ENCODE data around the gene HSPA8. TPM values are rescaled to one million over a fixed set of nuclear protein-coding genes. Genes with fewer than 3 reads are reported as not detected.
"Not testable (repeated sequence)": the region's sequence is repeated elsewhere in the genome, so short reads cannot be mapped to it uniquely, and the experiment has no call there.

HSPA8 gene
- total RNA-seq, 1 experiment from 2014 or later = 2,955 TPM

- DNase-seq (ENCODE audit: low read depth) = no peak
Observed at GRCh38 chr11:123072762-123073161, 10.8 kb upstream of the HSPA8 start.

- DNase-seq (ENCODE audit: low read depth) = no peak
Observed at GRCh38 chr11:123072332-123072761, 10.4 kb upstream of the HSPA8 start.

- no peak for DNase-seq (ENCODE audit: low read depth)
Observed at GRCh38 chr11:123069908-123070821, 8.2 kb upstream of the HSPA8 start.

GRCh38 chr11:123065621-123066020 is 3.7 kb upstream of the HSPA8 start:
- no peak for DNase-seq (ENCODE audit: low read depth)

- DNase-seq (ENCODE audit: low read depth) = no peak
Observed at GRCh38 chr11:123063826-123064657, 2.1 kb upstream of the HSPA8 start.

- peak; percentile 66 for DNase-seq (ENCODE audit: low read depth)
Observed at GRCh38 chr11:123062892-123063825, 1.2 kb upstream of the HSPA8 start.

GRCh38 chr11:123062158-123062891 is 389 bp upstream of the HSPA8 start:
- DNase-seq (ENCODE audit: low read depth) = peak; percentile 100

GRCh38 chr11:123060277-123061000 is 1.5 kb downstream of the HSPA8 start:
- no peak for DNase-seq (ENCODE audit: low read depth)

GRCh38 chr11:123059041-123059920 is 2.7 kb downstream of the HSPA8 start:
- not testable (repeated sequence) for DNase-seq (ENCODE audit: low read depth)

- no peak for DNase-seq (ENCODE audit: low read depth)
Observed at GRCh38 chr11:123057661-123058305, 4.2 kb downstream of the HSPA8 start.

- no peak for DNase-seq (ENCODE audit: low read depth)
Observed at GRCh38 chr11:123056835-123057491, 5.0 kb downstream of the HSPA8 start.

- DNase-seq (ENCODE audit: low read depth) = no peak
Observed at GRCh38 chr11:123055191-123055901, 6.6 kb downstream of the HSPA8 start.

GRCh38 chr11:123054301-123055065 is 7.5 kb downstream of the HSPA8 start:
- DNase-seq (ENCODE audit: low read depth) = peak; percentile 72

- DNase-seq (ENCODE audit: low read depth) = no peak
Observed at GRCh38 chr11:123052901-123053721, 8.8 kb downstream of the HSPA8 start.

- no peak for DNase-seq (ENCODE audit: low read depth)
Observed at GRCh38 chr11:123051634-123052033, 10.3 kb downstream of the HSPA8 start.

All from LHCN-M2 (cell line).